Measurements from ENCODE around the gene ZNF365.

The ZNF365 gene

DNA sequence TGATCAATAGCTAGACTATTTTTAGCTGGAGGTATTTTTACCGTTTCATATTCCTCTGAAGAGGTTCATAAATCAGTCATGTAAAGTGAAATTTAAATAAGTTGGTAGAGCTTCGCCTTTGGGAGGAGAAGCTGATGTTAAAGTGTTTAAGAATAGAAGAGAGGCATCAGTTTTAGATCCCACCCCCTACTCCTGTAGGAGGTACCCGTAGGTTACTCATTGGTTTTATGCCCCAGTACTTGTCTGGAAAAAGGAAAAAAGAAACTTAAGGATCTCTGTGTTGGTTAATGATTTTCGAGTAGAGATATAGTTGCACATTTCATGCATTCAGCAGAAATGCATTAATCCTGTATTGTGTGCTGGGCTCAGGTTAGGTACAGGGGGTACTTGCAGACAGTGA is 8.7 kb downstream of the ZNF365 start:
- DNase-seq (ENCODE audit: low read depth) = no peak
- no peak overlapping the region for H3K4me3 ChIP-seq (ENCODE audit: control insufficient read depth, low read depth, low read length)
- TF ChIP-seq, protein P1, sequence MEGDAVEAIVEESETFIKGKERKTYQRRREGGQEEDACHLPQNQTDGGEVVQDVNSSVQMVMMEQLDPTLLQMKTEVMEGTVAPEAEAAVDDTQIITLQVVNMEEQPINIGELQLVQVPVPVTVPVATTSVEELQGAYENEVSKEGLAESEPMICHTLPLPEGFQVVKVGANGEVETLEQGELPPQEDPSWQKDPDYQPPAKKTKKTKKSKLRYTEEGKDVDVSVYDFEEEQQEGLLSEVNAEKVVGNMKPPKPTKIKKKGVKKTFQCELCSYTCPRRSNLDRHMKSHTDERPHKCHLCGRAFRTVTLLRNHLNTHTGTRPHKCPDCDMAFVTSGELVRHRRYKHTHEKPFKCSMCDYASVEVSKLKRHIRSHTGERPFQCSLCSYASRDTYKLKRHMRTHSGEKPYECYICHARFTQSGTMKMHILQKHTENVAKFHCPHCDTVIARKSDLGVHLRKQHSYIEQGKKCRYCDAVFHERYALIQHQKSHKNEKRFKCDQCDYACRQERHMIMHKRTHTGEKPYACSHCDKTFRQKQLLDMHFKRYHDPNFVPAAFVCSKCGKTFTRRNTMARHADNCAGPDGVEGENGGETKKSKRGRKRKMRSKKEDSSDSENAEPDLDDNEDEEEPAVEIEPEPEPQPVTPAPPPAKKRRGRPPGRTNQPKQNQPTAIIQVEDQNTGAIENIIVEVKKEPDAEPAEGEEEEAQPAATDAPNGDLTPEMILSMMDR (conservative IDR thresholded peaks at IDR 0.05; ENCODE audit: control insufficient read depth, insufficient read depth, low read depth, low read length) = no peak

DNA sequence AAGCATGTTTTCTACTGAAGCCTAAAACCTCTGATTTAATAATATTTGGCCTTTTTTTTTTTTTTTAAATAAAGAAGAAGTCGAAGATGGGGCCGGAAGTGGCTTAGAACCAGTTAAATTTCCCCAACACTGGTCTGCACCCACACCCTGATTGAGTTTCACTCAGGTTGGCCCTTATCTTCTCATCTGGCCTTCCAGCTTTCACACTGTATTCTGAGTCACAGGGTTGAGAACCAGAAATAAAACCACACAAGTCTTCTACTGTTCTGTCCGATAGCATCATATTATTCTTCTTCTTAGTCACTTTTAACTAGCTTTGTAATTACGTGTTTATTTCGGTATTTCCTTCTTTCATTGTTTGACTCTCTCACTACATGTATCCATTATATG is 9.9 kb downstream of the ZNF365 start:
- H3K4me3 ChIP-seq (ENCODE audit: control insufficient read depth, low read depth, low read length) = no peak overlapping the region
- peak; percentile 80 for DNase-seq (ENCODE audit: low read depth)

DNA sequence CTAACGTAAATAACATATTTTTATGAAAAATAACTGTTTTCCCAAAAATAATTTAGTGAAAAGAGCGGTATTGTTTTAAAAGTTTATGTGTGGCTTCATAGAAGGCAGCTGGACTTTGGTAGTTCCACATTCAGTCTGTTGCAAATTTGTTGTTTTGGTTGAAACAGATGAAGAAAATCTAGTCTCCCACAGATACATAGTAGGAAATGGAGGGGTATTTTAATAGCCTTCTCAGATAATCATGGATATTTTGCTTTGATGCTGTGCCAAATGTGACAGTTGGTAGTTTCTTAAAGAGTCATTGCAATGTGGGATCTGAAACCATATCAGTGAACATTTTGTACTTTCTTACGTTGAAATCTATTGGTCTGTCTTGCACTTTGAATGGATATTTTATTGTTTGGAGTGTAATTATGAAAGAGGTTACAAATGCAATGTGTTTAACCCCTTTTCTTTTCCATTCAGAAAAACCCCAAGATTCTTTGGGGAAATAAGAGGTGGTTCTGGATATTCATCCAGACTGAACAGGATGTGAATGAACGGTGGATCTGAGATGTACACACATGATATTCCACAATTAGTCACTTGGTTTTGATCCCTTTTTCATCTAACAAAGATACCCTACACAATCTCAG is 10.4 kb downstream of the ZNF365 start:
- H3K4me3 ChIP-seq (ENCODE audit: control insufficient read depth, low read depth, low read length) = no peak overlapping the region
- DNase-seq (ENCODE audit: low read depth) = peak; percentile 11
- TF ChIP-seq, protein P1 (conservative IDR thresholded peaks at IDR 0.05; ENCODE audit: control insufficient read depth, insufficient read depth, low read depth, low read length) = no peak

More for the DNA sequence above, 9.9 kb downstream of the ZNF365 start:
- TF ChIP-seq, protein P1 (conservative IDR thresholded peaks at IDR 0.05; ENCODE audit: control insufficient read depth, insufficient read depth, low read depth, low read length) = no peak

DNA sequence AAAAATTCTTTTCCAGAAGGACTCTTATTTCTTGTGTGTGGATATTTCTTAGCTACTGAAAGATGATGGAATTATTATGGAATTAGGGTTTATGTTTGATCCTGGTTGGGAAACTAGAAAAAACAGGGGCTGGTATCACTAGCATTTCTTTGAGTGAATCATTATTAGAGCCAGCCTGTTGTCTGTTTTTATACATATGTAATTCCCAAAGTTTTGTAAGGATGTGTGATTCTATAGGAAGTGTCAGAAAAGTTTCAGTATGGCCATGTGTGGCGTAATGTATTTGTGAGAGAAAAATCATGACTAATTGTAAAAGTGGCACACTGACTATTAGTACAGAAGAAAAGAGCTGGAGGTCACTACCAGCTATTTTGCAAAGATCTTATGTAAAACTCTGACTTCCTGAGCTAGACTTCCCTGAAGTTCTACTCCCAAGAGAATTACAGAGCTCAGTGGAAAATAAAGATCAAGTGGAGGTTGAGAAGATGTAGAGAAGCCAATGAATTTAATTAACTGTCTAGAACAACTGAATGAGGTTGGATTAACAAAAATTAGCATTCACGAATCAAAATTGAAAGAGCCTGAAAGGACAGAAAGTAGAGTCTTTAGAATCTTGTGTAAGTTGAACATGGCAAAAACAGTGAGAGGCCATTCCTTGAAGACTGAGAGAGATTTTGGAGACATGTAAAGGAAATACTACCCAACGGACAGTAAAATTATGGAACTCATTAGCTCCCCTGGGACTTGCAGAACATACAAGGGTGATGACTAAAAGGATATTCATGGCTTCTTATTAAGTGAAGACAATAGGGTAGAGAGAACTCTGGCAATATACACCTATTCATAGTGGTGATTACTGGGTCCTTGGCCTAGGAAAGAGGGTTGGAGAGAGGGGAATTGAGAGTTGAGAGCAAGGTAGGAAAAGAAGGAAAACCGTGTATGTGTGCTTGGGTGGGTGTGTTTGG is 12.5 kb downstream of the ZNF365 start:
- TF ChIP-seq, protein P1 (conservative IDR thresholded peaks at IDR 0.05; ENCODE audit: control insufficient read depth, insufficient read depth, low read depth, low read length) = no peak
- no peak overlapping the region for H3K4me3 ChIP-seq (ENCODE audit: control insufficient read depth, low read depth, low read length)
- DNase-seq (ENCODE audit: low read depth) = peak; percentile 77

DNA sequence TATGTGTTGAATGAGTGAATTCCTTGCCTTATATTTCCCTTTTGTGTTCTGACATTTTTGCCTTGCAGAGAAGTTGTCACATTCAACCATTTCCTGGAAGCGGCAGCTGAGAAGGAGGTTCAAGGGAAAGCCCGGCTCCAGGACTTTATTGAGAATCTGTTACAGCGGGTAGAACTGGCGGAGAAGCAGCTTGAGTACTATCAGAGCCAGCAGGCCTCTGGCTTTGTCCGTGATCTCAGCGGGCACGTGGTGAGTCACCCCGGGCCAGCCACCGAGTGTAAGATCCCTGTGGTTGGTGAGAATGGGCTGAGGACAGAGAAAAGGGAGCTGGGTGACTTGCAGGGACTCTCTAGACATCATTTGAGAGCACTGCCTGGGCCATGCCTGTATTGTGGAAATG is 14.2 kb downstream of the ZNF365 start:
- no peak overlapping the region for H3K4me3 ChIP-seq (ENCODE audit: control insufficient read depth, low read depth, low read length)
- no peak for DNase-seq (ENCODE audit: low read depth)
- TF ChIP-seq, protein P1 (conservative IDR thresholded peaks at IDR 0.05; ENCODE audit: control insufficient read depth, insufficient read depth, low read depth, low read length) = no peak

DNA sequence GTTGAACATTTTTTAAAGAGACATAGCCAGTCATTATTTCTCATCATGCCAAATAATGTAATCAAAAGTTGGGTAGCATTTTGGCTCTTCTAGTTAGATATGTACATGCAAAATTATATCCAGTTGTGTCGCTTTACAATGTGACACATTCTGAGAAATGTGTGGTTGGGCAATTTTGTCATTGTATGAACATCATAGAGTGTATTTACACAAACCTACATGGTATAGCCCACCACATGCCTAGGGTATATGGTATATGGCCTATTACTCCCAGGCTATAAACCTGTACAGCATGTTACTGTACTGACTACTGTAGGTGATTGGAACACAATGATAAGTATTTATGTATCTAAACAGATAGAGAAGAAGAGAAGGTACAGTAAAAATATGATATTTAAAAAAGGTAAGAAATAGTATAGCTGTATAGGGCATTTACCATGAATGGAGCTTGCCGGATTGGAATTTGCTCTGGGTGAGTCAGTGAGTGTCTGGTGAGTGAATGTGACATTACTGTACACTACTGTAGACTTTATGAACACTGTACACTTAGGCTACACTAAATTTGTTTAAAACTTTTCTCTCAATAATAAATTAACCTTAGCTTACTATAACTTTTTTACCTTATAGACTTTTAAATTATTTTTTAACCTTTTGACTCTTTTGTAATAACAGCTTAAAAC is 16.5 kb downstream of the ZNF365 start:
- no peak overlapping the region for H3K4me3 ChIP-seq (ENCODE audit: control insufficient read depth, low read depth, low read length)
- no peak for DNase-seq (ENCODE audit: low read depth)
- TF ChIP-seq, protein P1 (conservative IDR thresholded peaks at IDR 0.05; ENCODE audit: control insufficient read depth, insufficient read depth, low read depth, low read length) = no peak
